ENCODE results near the gene MYO7B.

The MYO7B gene

GRCh38 chr2:127679680-127680361, 144.3 kb downstream of the MYO7B start:
- DNase-seq (ENCODE audit: low read depth): no peak

DNA sequence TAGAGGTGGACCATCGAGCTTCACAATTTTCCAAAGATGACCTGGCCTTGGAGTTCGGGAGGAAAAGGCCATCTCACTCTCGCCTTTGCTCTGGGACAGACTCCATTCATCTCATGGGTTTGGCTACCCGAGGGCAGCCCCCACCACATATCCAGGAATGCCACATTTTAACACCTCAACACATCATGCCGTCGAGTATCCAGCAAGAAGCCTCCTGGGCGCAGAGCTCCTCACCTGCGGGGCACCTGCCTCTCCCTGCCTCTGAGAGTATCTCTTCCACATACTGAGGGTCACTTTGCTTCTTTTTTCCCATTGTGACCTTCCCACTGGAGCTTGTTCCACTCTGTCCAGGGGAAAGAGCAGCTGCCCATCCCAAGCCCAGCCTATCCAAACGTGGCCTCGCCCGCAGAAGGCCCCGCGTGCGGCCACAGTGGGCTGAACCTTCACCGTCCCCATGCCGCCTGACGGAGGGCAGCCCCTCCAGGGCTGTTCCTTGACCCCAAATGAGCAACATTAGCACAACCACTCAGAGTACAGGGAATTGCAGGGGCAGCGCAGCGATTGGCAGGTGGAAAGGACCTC, 145.3 kb downstream of the MYO7B start:
- DNase-seq (ENCODE audit: low read depth): no peak

DNA sequence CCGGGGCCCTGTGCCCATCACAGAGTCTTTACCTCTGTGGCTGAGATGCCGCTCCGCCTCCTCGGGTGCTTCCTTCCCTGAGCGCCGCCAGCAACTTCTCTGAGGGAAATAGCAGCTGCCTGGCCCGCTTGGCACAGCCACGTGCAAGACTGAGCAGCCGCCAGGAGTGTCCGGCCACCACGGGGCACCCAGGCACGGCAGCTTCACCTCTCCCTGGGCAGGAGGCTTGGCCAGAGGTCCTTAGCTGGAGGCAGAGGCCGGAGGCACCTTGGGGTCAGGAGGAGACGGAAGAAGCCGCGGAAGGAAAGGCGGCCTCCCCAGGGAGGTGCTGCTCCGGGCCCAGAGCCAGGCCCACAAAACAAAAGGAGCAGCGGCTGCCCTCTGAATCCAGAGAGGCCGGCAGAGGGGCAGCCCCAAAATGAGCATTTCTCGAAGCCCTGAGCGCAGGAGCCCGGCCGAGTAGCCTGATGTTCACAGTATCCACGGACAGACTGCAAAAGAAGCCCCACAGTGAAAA, 145.9 kb downstream of the MYO7B start:
- no peak for DNase-seq (ENCODE audit: low read depth)

DNA sequence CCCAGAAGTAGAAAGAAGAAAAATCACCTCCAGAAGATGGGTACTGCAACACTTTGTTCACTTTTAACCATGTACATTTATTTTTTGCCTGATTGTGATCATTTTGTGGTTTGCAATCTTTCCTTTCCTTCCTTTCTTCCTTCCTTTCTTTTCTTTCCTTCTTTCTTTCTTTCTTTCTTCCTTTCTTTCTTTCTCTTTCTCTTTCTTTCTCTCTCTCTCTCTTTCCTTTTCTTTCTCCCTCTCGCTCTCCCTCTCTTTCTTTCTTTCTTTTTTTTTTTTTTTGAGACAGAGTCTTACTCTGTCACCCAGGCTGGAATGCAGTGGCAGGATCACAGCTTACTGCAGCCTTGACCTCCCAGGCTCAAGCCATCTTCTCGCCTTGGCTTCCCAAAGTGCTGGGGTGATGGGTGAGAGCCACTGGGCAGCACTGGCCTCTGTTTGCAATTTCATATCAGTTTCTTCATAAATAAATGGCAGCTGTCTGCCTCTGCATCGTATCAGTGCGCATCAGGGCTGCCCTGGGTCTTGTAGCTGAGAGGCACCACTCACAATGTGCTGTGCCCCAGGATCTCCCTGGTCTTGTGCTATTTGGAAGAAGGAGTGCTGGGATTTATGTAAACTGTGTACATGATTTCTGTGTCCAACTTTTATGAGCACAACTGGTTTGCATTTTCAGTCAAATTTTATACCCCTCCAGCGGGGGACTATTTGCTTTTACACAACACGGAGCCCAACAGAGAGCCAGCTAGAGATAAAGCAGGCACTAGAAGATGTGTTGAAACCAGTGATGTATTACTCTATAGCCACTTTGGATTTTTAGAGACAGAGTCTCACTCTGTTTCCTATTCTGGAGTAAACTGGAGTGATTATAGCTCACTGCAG, 146.7 kb downstream of the MYO7B start:
- peak; percentile 43 for DNase-seq (ENCODE audit: low read depth)

DNA sequence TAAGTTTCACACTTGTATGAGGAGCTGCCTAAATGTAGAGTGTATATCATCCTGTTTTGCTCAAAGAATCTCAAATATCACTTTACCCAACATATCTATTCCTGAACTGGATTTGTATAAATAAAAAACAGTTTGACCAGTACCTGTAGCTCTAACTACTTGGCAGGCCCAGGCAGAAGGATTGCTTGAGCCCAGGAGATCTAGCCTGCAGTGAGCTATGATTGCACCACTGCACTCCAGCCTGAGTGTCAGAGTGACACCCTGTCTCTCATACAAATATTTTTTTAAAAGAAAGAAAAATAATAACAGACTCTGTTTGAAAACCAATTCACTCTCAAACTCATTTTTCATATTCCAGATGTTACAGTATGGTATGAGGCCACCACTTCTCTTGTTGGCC, 147.6 kb downstream of the MYO7B start:
- DNase-seq (ENCODE audit: low read depth): no peak

DNA sequence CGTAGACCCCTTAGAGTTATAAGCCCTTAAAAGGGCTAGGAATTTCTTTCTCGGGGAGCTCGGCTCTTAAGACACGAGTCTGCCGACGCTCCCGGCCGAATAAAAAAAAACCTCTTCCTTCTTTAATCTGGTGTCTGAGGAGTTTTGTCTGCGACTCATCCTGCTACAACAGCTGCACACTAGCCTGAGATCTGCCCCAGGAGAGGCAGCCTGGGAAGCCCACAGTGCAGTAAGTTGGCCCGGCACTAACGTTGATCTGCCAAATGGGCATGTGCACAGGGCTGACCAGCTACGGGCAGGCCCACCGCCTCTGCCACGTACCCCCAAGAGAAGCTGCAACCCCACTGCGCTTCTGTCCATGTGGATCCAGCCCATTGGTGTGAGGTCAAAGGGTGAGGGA, 148.3 kb downstream of the MYO7B start:
- peak; percentile 22 for DNase-seq (ENCODE audit: low read depth)

DNA sequence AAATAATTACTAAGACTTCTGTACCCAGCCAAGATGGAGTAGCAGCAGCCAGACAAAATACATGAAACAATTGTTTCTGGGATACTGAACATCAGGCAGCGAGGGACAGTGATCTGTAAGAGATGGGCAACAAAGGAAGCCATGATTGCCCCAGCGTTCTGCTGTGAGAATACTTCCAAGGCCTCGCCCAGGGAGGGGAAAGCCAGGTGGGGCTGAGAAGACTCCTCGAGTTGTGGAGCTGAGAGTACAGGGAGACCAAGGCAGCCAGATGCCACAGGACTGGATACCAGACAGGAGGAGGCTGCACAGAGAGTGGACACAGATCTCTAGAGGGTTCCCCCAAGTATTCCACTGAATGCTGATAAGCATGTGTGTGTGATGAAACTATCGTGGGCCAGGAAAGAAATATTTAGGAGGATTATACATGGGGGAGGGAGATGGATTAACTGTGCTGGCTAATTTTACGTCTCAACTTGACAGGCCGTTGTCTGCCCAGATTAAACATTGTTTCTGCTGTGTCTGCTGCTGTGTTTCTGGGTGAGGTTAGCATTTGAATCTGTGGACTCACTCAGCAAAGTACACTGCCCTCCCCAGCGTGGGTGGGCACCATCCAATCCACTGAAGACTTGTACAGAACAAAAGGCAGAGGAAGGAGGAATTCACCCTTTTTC, 150.1 kb downstream of the MYO7B start:
- DNase-seq (ENCODE audit: low read depth): peak; percentile 91

All from amniotic epithelial cell (primary cell).